PFSK-1 (cell line): ENCODE results near the gene PRSS21.

ENCODE experiments used
- POLR2AphosphoS5 ChIP-seq: IDR thresholded peaks from 2 replicates; pipeline ENCODE4 v1.6.1; 2012; ENCODE audit warnings: low read depth, mild to moderate bottlenecking, control low read depth, low read length, moderate library complexity
- SIN3A ChIP-seq: IDR thresholded peaks from 2 replicates; pipeline ENCODE4 v1.6.1; 2012; ENCODE audit warnings: mild to moderate bottlenecking, low read length, moderate library complexity, borderline replicate concordance; ENCODE audit not compliant: insufficient read depth

DNA sequence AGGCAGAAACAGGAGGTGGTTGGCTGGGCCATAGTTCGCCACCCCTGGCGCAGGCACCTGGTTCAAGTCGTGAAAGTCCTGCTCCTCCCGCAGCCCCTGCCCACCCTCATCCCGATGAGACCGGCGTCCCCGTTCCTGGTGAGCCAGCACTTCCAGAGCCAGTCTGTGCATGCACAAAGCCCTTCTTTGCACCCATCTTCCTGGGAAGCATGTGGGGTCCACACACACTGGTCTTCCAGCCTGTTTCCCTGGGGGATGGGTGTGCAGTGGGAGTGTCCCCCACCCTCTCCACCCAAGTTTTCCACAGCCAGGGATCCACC is 11.4 kb downstream of the PRSS21 start:
- TF ChIP-seq POLR2AphosphoS5 (no peak), SIN3A (no peak)
